NK-92 treated with Interleukin-12 subunit alpha and Interleukin-12 subunit beta, amount 100 ng/mL, for 24 hours (cell line): ENCODE data around the gene VPS26B.
"Not testable (repeated sequence)": the region's sequence is repeated elsewhere in the genome, so short reads cannot be mapped to it uniquely, and the experiment has no call there.

ENCODE experiments used
- DNase-seq: peaks from one replicate; lab custom pipeline; 2025; lab: John Stamatoyannopoulos, UW

The VPS26B gene

DNA sequence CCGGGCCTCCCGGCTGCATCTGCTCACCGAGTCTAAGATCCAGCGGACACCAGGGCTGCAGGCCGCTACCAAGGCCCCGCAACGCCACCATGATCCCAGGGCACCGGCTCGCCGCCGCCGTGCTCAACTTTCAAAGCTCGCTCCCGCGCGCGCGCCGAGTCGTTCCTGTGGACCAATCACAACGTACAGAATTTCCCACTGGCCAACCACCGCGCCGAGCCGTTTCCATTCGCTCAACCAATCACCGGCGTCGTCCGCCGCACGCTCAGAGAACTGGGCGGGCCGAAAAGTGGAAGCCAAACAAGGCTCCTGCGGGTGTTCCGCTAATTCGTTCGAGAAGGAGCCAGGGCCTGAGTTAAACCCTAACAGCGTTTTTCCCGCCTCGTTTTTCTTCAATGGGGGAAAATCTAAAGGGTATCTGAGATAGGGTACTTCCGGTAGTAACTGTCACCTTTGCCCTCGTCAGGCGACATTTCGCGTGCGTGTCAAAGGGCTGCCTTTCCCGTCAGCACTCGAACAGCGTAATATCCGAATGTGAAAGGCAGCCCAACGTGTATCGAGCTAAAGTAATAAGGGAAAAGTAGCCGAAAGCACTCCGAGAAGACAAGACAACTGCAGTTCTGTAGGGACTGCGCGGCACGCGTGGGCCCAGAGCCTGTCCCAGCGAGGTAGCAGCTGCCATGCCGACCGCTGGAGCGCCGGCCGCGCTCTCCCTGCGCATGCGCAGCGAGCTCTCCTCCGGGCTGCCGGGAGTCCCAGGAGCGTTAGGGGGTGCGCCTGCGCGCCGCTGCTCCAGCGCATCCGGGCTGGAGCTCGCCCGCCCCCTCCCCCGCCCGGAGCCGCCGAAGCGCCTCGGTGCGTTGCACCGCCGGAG is at the start of gene VPS26B, which contains the start of gene NCAPD3:
TSS of gene VPS26B (plus strand) at position 836 of the 874 bp plus-strand sequence. CDS start 452 bp downstream, outside the sequence.
TSS of gene NCAPD3 (minus strand) at position 132 of the 874 bp plus-strand sequence. CDS start at position 91, 41 bp downstream.
- peak; percentile 92 for DNase-seq

GRCh38 chr11:134176284-134176683 is 48.2 kb upstream of the VPS26B start:
- DNase-seq: no peak

GRCh38 chr11:134178032-134178674 is 46.3 kb upstream of the VPS26B start:
- DNase-seq: no peak

DNA sequence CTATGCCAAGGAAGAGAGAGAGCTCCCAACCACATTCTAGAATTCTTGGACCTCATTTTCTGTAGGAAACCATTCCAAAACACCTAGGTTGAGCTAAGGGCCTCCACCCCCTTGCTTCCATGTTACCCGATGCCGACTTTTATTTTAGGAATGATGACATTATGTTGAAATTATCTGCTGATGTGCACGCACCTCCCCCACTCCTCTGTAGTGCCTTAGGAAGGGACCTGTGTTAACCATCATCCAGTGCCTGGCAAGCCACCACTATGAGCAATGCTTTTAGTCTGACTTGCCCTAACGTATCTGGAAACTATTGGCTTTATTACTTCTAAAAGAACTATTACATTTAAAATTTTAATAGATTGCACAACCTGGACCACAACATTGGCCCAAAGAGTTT is 42.8 kb upstream of the VPS26B start:
- DNase-seq: no peak

- DNase-seq: not testable (repeated sequence)
Measured at GRCh38 chr11:134188092-134188491, 36.4 kb upstream of the VPS26B start.

- no peak for DNase-seq
Measured at GRCh38 chr11:134196756-134197155, 27.7 kb upstream of the VPS26B start.

DNA sequence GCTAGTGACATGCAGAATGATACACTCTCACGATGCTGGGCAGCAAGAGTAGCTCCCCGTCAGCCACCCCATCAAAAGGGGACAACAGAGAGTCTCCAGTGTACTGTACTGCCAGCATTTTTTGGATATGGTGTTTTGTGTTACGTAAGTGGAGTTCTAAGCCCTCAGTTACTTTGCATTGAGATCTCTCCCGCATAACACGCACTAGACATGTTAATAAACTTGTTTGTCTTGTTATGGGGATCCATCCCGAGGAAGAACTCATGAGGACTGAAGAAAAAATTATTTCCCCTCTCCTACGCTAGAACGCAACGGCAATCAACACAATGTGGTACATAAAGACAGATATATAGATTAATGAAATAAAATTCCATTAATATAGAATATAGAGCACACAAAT is 24.9 kb upstream of the VPS26B start:
- no peak for DNase-seq

GRCh38 chr11:134200688-134201087 is 23.8 kb upstream of the VPS26B start:
- no peak for DNase-seq

GRCh38 chr11:134202661-134203060 is 21.8 kb upstream of the VPS26B start:
- no peak for DNase-seq

DNA sequence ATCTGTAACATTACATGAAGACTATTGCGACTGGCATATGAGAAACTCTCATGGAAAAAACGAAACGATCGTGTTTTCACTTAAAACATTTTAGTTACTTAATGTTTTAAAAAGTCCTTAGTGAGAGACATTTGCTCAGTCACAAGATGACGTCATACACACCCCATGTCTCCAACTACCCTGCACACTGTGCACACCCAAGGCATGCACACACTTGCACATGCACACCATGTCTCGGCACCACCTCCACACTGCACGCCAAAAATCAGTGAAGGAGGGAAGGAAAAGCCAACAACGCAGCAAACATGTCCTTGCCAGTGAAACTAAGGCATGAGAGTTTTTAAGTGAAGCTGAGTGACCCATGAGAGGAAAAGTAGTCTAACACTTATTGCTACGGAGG is 18.7 kb upstream of the VPS26B start:
- no peak for DNase-seq

GRCh38 chr11:134206185-134206584 is 18.3 kb upstream of the VPS26B start:
- DNase-seq: no peak

GRCh38 chr11:134207538-134208239 is 16.8 kb upstream of the VPS26B start:
- peak; percentile 11 for DNase-seq

DNA sequence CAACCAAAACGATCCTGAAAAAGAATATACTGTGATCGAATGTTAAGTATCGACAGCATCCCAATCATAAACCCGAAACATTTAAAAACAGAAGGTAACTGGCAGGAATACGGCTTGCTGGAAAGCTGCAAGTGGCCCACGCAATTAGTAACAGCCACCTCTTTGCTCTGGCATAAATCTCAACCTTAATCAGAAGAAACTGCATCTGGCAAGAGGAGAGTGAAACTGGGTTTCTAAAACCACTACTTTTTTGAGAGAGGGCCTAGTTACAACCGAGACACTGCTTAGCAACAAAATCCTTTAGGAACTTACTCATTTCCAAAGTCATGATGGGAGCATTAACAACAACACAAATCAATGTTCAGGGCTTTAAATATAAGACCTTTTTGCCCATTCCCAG is 8.6 kb upstream of the VPS26B start:
- no peak for DNase-seq

DNA sequence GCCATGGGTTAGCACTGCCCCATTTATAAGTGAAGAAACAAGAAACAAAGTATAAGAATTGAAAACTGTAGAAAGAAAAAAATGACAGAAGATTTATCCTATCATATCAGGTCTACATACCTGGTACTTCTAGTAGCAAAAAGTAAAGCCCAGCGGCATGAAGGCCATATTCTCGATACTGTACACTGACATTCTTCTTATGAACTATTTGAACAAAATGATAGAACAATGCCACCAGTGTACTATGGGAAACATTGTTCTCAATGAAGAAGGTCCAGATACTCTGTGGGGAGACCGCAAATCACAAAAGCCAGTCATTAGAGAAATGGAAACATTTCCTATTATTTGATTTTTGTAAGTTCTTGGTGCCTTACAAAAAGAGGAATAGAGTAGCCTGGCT is 7.7 kb upstream of the VPS26B start:
- no peak for DNase-seq

DNA sequence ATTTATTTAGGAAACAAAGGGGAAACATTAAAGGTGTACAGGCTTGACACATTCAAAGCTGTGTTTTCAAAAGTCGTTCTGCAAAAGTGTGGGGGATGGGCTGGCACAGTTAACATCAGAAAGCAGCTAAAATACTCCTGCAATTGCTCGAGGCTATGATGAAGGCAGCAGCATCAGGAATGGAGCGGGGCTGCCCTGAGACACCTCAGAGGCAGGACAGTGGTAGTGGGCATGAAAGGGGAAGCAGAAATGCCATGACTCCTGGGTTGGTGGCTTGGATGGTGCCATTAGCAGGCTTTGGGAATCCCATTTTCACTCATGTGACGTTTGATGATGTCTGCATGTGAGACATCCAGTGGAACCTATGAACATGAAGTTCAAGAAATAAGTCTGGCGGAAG is 1.4 kb upstream of the VPS26B start:
- DNase-seq: no peak

GRCh38 chr11:134224710-134225664 is 516 bp downstream of the VPS26B start:
- no peak for DNase-seq

DNA sequence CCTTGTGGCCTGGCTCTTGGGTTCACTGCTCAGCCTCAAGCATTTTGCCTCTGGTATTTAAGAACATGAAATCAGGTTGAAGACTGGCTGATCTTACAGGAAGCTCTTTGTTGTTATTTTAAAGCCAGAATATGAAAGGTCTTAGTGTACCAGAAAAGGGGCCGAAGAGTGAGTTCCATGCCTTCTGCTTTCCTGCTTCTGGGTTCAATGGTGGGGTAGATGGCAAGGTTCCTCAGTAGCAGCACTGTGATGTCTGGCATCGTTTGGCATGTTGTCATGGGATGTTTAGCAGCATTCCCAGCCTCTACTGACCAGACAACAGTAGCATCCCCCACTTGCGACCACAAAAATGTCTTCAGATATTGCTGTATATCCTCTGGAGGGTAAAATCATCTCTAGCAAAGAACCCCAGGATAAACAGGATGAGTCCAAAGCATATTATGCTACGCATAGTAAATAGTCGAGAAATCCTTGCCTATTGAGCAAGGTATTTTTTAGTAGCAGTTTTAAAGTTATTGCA is 2.4 kb downstream of the VPS26B start:
- DNase-seq: no peak

DNA sequence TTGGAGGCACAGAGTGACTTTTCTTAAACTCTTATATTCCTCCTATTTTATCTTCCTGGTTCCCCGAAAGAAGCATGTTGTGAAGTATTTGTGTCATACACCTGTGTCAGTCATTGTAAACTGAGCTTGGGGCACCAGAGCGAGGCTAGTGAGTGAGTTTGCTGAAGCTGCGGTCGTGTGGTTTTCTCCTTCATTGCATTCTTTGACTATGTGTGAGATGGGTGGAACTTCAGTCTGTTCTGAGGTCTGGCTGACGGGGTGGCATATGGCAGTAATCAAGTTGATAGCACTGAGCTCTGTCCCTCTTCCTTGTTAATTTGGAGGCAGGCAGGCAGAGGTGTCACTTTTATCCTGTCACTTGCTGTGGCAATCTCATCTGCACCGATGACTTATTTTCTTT is 4.2 kb downstream of the VPS26B start:
- DNase-seq: no peak

GRCh38 chr11:134229126-134229790 is 4.8 kb downstream of the VPS26B start:
- no peak for DNase-seq

GRCh38 chr11:134230339-134230738 is 5.9 kb downstream of the VPS26B start:
- no peak for DNase-seq
